Natural killer cell (primary cell): ENCODE data around the gene TSR2. TPM values are rescaled to one million over a fixed set of nuclear protein-coding genes. Genes with fewer than 3 reads are reported as not detected.

ENCODE experiments used
- ATAC-seq, 3 donors: fragments of 150-1000 bp in 2 of 3; fragments of 200-7000 bp in 1 of 3; cut with Tn5 transposase; 1 replicate in 1 of 3; 2 replicates in 2 of 3; pipeline ENCODE4 v1.10.0; 2021; ENCODE audit warnings: mild to moderate bottlenecking in 2 of 3, moderate library complexity in 2 of 3
- DNase-seq, 2 donors: peaks; one replicate each; pipeline versions ENCODE4 v3.0.0 to v3.0.0-alpha.2; 2013 to 2021; ENCODE audit warnings: mixed read lengths in 1 of 2
- H3K27ac ChIP-seq: one replicate; pipeline ENCODE4 v1.5.1; 2013; ENCODE audit warnings: mild to moderate bottlenecking, low read length
- H3K27me3 ChIP-seq: one replicate; pipeline ENCODE4 v1.6.1; 2013; ENCODE audit warnings: low read length; ENCODE audit not compliant: control insufficient read depth, insufficient read depth
- H3K36me3 ChIP-seq: one replicate; pipeline ENCODE4 v1.6.1; 2013; ENCODE audit warnings: low read length; ENCODE audit not compliant: control insufficient read depth, insufficient read depth
- H3K4me1 ChIP-seq: one replicate; pipeline ENCODE4 v1.6.1; 2013; ENCODE audit warnings: low read length; ENCODE audit not compliant: control insufficient read depth, insufficient read depth
- H3K4me3 ChIP-seq: one replicate; pipeline ENCODE4 v1.5.1; 2013; ENCODE audit warnings: low read length
- H3K9me3 ChIP-seq: one replicate; pipeline ENCODE4 v1.6.1; 2013; ENCODE audit warnings: low read length; ENCODE audit not compliant: control insufficient read depth, insufficient read depth
- H3K27ac Mint-ChIP-seq, 2 donors: one replicate each; pipeline ENCODE4 v1.8.0; 2022; ENCODE audit warnings: mild to moderate bottlenecking in 2 of 2, mixed read lengths in 2 of 2, moderate library complexity in 1 of 2
- H3K27me3 Mint-ChIP-seq, 2 donors: one replicate each; pipeline ENCODE4 v1.8.0; 2022; ENCODE audit warnings: low read depth in 2 of 2, mixed read lengths in 2 of 2
- H3K36me3 Mint-ChIP-seq: one replicate; pipeline ENCODE4 v1.8.0; 2022; ENCODE audit warnings: mixed read lengths
- H3K4me1 Mint-ChIP-seq, 2 donors: one replicate each; pipeline ENCODE4 v1.8.0; 2022; ENCODE audit warnings: mixed read lengths in 2 of 2
- H3K4me3 Mint-ChIP-seq: one replicate; pipeline ENCODE4 v1.8.0; 2022; ENCODE audit warnings: mild to moderate bottlenecking, moderate library complexity, mixed read lengths
- H3K9me3 Mint-ChIP-seq, 2 donors: one replicate each; pipeline ENCODE4 v1.8.0; 2022; ENCODE audit warnings: mixed read lengths in 2 of 2
- CTCF ChIP-seq: fragments of 200-600 bp; IDR thresholded peaks from one replicate; pipeline ENCODE4 v1.8.0; 2022; ENCODE audit warnings: antibody characterized with exemption
- WGBS: methylation state at CpG from one replicate; pipeline ENCODE4 v1.1.7; 2013; ENCODE audit warnings: missing lambda C conversion rate; ENCODE audit not compliant: insufficient coverage; 5-methylcytosine and 5-hydroxymethylcytosine counted together
- intact Hi-C: fragments of 100-400 bp; cut with micrococcal nuclease; formaldehyde crosslinking; loops from one replicate; pipeline ENCODE4 v1.14.2; 2022
- total RNA-seq, 4 donors: library from RNA; stranded (reverse); fragments of 120-200 nt in 1 of 4; gene quantifications; one replicate each; pipeline versions ENCODE4 v1.2.3 to v1.2.4, GENCODE V29; 2013 to 2022

The TSR2 gene
- total RNA-seq, 3 donors from 2014 or later (not counting 1 experiment from before 2014, with no cell fraction given): 39.0 to 40.4 (median 40.0) TPM

GRCh38 chrX:54416965-54417364, 23.2 kb upstream of the TSR2 start:
- Histone ChIP-seq H3K27me3 (peaks cover 16% of the 10 kb centered on the region), H3K9me3 (no peaks in the 10 kb centered on the region), H3K4me3 (no peak overlapping the region), H3K36me3 (no peaks in the 10 kb centered on the region), H3K27ac (no peak overlapping the region), H3K4me1 (peaks cover 4% of the 10 kb centered on the region)
- Mint-ChIP-seq H3K36me3 (no peaks in the 10 kb centered on the region), H3K4me3 (no peak overlapping the region), H3K4me1 (peaks cover 4 to 5% of the 10 kb centered on the region in 2 donors), H3K9me3 (no peaks in the 10 kb centered on the region), H3K27me3 (peaks cover 33 to 57% of the 10 kb centered on the region in 2 donors), H3K27ac (no peak overlapping the region)
- no CpG with 5 or more reads among the region's 2 CpGs for WGBS
- ATAC-seq (no peak), DNase-seq (no peak)
- intact Hi-C loops: no loop called here
- TF ChIP-seq CTCF: no peak

GRCh38 chrX:54419559-54420302, 20.5 kb upstream of the TSR2 start:
- H3K27me3 Mint-ChIP-seq: peaks cover 27 to 53% of the 10 kb centered on the region in 2 donors
- no peak overlapping the region for H3K4me3 Mint-ChIP-seq
- no peaks in the 10 kb centered on the region for H3K9me3 Mint-ChIP-seq
- ATAC-seq (no peak), DNase-seq (no peak)
- Histone ChIP-seq H3K4me1 (peaks cover 4% of the 10 kb centered on the region), H3K27me3 (peaks cover 11% of the 10 kb centered on the region), H3K9me3 (no peaks in the 10 kb centered on the region), H3K4me3 (no peak overlapping the region), H3K36me3 (no peaks in the 10 kb centered on the region), H3K27ac (no peak overlapping the region)
- H3K4me1 Mint-ChIP-seq: peaks cover 4 to 5% of the 10 kb centered on the region in 2 donors
- no peak overlapping the region for H3K27ac Mint-ChIP-seq
- TF ChIP-seq CTCF: no peak
- intact Hi-C loops: no loop called here
- 70% methylated on average over 3 of the region's 3 CpGs for WGBS
- no peaks in the 10 kb centered on the region for H3K36me3 Mint-ChIP-seq

- Mint-ChIP-seq H3K27ac (no peak overlapping the region), H3K27me3 (peaks cover 15 to 46% of the 10 kb centered on the region in 2 donors)
- no peaks in the 10 kb centered on the region for H3K4me1 ChIP-seq
Measured at GRCh38 chrX:54422168-54422567, 18.0 kb upstream of the TSR2 start.

More at GRCh38 chrX:54422168-54422567, 18.0 kb upstream of the TSR2 start:
- Mint-ChIP-seq H3K36me3 (no peaks in the 10 kb centered on the region), H3K4me1 (no peaks in the 10 kb centered on the region), H3K4me3 (no peak overlapping the region), H3K9me3 (no peaks in the 10 kb centered on the region)
- H3K27ac ChIP-seq: no peak overlapping the region
- 92% methylated on average over 3 of the region's 3 CpGs for WGBS
- ATAC-seq: no peak
- no peak overlapping the region for H3K4me3 ChIP-seq
- H3K27me3 ChIP-seq: peaks cover 2% of the 10 kb centered on the region
- no peak for TF ChIP-seq CTCF
- H3K9me3 ChIP-seq: no peaks in the 10 kb centered on the region
- H3K36me3 ChIP-seq: no peaks in the 10 kb centered on the region
- no peak for DNase-seq
- intact Hi-C loops: no loop called here
